Stimulated activated naive CD8-positive, alpha-beta T cell treated with anti-CD3 and anti-CD28 coated beads, Interleukin-15, Interleukin-2, amounts not matched to agents 100 U/mL and 50 U/mL, for 24 hours (primary cell): Measurements from ENCODE around the gene UTF1.
A peak's percentile ranks its signal among the peaks of the same experiment; 100 is the strongest.
"Not testable (repeated sequence)": the region's sequence is repeated elsewhere in the genome, so short reads cannot be mapped to it uniquely, and the experiment has no call there.

Experiments used
- ATAC-seq: fragments of 150-1000 bp; cut with Tn5 transposase; one replicate; pipeline ENCODE4 v1.10.0; 2021
- DNase-seq: peaks from one replicate; pipeline ENCODE4 v3.0.0; 2021

The UTF1 gene

DNA sequence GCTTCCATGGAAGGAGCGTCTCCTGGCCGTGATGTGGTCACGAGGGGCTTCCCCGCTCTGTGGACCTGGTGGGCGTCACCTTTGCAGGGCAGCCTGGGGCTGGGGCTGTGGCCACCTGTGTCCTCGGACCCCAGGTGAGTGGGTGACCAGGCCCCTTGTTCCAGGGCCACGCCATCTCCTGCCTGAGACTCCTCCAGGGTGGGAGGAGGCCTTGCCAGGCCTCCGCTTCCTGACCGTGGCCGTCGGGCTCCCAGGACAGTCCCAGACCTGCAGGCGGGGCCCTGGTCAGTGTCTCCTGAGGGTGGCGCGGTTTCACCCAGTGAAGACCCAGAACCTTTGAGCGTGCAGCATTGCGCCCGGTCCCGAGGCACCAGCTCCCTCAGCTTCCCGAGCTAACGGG lies 20.4 kb upstream of the UTF1 start:
- DNase-seq (no peak), ATAC-seq (no peak)

DNA sequence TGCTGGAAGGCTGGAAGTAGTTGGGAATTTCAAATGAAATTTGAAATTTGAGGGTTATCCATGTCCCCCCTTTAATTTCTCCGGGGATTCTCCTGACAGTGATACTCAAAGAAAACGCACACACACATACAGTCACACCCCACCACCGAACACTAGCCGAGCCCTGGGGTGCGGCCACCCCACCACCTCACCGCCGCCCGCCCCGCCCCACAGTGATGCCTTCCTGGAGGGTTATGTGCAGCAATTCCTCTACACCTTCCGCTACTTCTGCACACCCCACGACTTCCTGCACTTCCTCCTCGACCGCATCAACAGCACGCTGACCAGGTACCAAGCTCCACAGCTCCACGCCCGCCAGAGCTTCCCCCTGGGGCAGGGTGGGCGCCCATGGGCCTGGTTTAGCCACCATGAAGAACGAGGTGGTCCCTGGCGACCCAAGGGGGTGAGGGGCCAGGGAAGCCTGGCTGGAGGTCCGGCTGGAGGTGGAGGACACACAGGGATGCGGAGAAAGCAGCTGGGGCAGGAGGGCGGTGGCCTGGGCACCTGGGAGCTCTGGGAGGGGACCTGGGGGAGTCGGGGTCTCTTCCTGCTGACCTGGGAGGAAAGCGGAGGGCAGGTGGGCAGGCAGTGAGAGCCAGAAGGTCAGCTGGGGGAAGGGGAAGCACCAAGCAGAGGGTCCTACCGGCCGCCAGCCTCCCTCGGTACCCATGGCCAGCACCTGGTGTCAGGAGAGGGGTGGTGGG lies 19.4 kb upstream of the UTF1 start:
- no peak for ATAC-seq
- no peak for DNase-seq

DNA sequence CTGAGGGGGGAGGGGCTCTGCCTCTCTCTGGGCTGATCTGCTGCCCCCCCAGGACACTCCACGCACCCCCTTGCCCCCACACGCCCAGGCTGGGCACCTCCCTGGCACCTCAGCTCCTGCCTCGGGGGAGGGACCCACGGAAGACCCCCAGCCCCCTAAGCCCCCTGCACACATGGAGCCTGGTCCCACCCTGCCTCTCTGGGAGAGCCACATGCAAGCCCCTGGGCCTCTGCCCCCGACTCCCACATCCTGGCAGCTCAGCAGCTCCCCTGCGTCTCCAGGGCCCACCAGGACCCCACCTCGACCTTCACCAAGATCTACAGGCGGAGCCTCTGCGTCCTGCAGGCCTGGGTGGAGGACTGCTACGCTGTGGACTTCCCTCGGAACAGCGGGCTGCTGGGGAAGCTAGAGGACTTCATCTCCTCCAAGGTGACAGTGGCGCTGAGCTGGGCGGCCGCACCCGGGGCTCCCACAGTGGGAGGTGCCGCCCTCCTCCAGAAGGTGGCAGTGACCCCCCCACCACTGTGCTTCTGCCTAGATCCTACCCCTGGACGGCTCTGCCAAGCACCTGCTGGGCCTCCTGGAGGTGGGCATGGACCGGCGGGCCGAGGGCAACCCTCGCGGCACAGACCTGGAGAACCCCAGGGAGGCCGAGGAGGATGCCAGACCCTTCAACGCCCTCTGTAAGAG lies 18.7 kb upstream of the UTF1 start:
- ATAC-seq (no peak), DNase-seq (no peak)

DNA sequence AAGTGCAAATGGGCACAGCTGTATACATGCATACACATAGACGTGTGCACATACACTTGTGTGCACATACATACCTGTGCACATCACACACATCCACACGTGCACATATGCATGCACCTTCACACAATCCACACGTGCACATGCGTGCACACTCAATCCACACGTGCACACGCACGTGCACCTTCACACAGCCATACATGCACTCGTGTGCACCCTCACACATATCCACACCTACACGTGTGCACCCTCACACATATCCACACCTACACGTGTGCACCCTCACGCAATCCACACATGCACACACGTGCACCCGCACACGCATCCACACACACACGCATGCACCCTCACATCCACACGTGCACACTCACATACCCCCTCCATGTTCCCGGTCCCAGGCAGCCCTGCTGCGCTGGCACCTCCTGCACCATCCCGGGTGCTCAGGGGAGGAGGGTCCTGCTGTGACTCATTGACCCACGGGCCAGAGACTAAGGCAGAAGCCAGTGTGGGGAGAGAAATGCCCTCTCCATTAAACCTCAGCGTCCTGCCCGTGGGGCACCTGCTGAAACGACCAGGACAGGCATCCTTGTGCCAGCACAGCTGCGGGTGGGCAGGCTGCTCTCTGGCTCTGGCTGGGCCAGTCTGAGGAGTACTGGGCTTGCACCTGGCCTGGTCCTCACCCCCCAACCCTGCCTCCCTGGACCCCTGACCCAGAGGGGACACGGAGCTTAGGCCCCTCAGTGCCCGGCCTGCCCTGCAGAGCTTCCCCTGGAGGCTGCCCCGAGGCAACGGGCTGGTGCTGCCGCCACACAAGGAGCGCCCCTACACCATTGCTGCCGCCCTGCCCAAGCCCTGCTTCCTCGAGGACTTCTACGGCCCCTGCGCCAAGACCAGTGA lies 17.8 kb upstream of the UTF1 start:
- ATAC-seq (no peak), DNase-seq (no peak)

DNA sequence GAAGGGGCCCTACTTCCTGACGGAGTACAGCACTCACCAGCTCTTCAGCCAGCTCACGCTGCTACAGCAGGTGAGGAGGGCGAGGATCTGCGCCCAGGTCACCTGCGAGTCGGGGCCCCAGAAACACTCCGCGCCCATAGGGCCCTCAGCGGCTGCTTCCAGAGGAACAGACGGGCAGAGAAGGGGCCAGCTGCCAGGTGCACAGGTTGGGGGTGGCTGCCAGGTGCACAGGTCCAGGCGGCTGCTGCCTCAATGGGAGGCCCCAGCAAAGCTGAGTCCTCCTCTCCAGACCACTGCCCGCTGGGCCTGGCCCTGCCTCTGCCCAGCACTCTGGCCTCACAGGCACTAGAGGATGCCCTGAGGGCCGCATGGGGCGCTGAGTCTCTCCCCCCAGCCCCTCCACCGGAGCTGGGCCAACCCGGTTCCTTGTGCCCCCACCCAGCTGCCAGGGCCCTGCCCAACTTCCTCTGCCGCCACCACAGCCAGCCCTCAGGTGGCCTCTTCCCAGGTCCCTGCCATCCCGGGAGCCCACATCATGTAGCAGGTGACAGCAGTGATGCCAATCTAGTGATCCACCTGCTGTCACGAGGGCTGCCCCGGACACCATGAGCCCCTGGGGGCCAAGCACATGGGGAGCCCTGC lies 17.0 kb upstream of the UTF1 start:
- ATAC-seq (no peak), DNase-seq (no peak)

DNA sequence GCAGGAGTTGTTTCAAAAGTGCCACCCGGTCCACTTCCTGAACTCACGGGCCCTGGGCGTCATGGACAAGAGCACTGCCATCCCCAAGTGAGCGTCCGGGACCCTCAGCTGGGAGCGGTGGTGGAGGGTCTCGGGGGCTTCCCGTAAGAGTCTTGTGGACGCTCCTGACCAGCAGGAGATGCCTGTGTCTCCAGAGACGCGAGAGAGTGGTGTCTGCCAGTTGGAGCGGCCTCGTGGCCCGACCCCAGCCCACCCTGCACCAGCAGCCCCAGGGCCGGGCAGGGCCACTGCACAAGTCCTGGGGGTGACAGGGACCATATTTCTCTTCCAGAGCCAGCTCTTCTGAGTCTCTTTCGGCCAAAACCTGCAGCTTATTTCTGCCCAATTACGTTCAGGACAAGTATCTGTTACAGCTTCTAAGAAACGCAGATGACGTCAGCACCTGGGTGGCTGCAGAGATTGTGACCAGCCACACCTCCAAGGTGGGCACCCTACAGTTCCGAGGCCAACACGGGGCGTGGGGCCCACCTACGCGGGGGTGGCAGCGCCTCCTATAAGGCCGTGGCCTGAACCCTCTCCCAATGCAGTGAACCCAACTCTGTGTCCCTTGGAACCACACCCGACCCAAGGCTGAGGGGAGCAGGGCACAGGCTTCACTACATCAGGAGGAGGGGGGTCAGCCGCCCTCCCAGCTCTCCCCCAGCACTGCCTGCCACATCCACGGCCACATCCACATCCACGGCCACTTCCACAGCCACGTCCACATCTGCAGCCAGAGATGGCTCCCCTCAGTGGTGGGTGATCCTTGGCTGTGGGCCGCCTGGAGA lies 16.2 kb upstream of the UTF1 start:
- DNase-seq (no peak), ATAC-seq (no peak)

DNA sequence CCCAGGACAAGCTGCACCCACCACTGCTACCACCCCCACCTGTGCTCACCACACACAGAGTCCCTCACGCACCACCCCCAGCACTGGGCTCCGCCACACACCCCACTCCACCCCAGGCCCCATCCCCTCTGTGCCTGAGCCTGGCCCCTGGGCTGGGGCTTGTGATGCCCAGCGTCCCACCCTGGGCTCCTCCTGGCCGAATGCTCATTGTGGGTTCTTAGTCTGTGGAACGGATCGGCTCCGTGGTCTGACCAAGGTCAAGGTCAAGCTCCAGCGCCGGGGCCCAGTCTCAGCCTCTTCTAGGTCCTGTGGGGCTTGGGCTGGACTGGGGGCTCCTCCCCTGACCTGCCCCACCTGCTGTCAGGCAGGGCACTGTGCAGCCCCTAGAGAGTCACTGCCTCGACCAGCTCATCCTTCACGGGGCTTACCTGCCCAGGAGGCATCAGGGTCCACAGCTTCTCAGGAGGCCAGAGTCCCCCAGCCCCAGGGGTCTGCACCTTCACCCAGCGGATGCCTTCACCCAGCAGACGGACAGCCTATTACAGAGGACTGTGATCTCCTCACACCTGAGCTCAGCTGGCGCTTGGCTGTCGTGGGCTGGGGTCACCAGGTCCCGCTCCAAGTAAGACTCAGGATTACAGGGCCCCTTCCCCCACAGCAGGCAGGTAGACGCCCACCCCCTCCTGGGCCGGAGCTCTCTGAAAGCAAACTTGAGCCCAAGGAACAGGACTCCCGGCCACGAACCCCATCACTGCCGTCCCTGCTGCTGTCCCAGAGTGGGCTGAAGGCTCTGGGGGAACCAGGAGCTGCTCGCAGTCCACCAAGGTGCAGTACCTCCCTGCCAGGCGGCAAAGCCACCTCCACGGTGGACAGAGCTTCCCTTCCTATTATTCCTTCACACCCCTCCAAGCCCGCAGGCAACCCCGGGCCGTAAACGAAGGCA lies 15.3 kb upstream of the UTF1 start:
- DNase-seq = no peak
- no peak for ATAC-seq

DNA sequence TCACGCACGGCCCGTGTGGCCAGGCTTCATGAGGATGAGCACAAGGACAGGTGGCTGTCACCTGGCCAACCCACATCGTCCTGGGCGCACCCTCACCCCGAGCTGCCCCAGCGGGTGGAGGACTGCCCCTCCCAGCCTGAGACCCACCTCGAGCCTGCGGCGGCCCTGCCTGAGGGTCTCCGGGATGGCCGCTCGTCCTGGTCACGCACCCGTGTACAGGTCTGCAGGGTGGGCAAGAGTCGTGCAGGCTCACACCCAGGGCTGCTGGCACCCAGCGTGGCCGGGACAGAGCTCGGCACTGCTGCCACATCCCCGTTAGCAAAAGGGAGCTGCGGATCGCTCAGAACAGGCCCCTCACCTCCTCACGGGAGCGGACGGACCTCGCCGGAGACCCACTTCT lies 14.4 kb upstream of the UTF1 start:
- DNase-seq (no peak), ATAC-seq (no peak)

DNA sequence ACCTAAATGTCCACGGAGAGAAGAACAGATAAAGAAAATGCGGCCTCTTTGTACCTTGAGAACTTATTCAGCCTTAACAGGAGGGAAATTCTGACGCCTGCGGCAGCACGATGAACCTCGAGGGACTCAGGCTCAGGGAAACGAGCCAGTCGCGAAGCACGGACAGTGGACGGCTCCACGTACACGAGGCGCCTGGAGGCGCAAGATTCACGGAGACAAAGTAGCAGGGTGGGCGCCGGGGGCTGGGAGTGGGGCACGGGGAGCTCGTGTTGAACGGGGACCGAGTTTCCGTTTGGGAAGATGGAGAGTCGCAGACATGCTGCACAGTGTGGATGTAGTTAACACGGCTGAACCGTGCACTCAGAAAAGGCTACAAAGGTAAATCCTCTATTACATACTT lies 13.2 kb upstream of the UTF1 start:
- DNase-seq (no peak), ATAC-seq (no peak)

DNA sequence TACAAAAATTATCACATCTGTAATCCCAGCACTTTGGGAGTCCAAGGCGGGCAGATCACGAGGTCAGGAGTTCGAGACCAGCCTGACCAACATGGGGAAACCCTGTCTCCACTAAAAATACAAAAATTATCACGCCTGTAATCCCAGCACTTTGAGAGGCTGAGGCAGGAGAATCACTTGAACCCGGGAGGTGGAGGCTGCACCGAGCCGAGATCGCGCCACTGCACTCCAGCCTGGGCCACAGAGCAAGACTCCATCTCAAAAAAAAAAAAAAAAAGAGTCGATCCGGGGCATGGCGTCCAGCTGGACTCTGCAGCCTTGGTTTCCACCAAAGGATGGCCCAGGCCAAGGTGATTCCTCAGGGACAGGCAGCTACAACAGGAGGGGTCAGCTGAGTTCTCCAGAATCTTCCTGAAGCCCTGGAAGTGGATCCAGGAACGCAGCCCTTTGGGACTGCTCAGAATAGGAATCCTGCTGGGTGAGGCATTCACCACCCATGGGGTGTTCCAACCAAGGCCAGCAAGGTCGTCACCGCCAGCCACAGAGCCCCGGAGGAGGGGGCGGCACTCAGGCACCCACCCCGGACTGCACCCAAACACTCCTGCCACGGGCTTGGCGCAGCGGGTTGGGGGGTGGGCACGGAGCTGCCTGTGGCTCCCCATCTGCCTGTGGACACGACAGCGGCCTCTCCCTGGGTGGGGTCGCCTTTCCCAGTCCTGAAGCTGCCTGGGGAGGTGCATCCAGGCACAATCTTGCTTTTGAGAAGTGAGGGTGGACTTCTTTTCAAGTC lies 12.0 kb upstream of the UTF1 start:
- ATAC-seq = no peak
- no peak for DNase-seq

DNA sequence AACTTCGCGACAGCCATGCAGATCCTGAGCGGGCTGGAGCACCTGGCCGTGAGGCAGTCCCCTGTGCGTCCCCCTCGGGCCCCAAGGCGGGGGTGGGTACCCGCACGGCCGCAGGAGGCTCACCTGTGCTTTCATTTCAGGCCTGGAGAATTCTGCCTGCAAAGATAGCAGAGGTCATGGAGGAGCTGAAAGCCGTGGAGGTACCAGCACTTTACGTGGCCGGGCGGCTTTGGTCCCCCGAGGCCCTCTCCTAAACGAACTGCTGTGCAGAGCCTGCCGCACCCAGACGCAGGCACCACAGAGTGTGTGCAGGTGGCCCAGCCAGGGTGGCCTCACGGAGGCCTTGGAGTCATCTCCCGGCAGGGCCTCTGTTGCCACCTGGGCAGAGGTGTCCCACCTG lies 11.1 kb upstream of the UTF1 start:
- no peak for ATAC-seq
- DNase-seq = no peak

DNA sequence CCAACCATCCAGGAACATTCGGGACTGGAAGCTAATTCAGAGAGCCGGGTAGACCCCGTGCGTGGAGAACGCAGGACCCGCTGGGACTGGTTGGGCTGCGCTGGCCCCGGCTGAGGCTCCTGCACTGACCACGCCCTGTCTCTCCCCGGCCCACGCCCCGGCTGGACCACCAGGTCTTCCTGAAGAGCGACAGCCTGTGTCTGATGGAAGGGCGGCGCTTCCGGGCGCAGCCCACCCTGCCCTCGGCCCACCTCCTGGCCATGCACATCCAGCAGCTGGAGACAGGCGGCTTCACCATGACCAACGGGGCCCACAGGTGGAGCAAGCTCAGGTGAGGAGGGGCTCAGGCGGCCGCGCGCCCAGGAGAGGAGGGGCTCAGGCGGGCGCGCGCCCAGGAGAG lies 10.2 kb upstream of the UTF1 start:
- DNase-seq (no peak), ATAC-seq (no peak)

DNA sequence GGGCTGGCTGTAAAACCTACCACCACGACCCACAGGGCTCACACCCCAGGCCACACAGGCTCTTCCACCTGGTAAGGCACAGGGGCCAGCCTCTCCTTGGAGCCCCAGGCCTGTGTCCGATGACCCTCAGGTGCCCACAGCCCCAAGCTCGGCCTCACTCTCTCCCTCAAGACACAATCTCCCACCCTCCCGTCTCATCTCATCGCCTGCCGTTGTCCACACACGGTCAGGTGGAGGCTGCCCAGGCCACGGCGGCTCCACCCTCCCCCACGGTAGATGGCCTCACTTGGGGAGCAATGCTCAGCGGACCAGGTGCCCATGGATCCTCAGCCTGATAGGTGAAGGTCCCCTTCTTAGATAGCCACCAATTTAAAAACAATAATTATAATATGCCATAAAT lies 8.7 kb upstream of the UTF1 start:
- no peak for ATAC-seq
- no peak for DNase-seq

DNA sequence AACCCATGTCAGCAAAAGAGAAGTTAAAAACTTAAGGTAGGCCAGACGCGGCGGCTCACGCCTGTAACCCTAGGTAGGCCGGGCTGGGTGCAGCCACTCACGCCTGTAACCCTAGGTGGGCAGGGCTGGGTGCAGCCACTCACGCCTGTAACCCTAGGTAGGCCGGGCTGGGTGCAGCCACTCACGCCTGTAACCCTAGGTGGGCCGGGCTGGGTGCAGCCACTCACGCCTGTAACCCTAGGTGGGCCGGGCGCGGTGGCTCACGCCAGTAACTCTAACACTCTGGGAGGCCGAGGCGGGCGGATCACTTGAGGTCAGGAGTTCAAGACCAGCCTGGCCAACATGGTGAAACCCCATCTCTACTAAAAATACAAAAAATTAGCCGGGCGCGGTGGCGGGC lies 8.3 kb upstream of the UTF1 start:
- ATAC-seq, DNase-seq: not testable (repeated sequence)

DNA sequence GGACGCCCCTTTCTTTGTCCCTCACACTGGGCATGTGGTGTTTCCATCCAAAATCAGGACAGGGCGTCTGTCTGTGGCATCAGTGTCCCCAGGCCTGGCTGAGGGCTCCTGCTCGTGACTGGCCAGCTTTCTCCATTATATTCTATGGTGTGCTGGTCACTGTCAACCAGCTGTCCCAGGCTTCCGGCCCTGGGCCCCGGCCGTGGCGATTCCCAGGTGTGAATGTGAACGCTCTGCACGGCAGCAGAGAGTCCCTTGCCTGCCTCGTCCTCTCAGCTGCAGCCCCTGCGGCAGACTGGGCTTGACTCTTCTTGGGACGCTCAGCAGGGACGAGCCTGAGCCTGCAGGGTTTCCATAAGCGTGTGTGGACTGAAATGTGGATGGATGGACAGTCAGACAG lies 5.9 kb upstream of the UTF1 start:
- no peak for DNase-seq
- no peak for ATAC-seq

DNA sequence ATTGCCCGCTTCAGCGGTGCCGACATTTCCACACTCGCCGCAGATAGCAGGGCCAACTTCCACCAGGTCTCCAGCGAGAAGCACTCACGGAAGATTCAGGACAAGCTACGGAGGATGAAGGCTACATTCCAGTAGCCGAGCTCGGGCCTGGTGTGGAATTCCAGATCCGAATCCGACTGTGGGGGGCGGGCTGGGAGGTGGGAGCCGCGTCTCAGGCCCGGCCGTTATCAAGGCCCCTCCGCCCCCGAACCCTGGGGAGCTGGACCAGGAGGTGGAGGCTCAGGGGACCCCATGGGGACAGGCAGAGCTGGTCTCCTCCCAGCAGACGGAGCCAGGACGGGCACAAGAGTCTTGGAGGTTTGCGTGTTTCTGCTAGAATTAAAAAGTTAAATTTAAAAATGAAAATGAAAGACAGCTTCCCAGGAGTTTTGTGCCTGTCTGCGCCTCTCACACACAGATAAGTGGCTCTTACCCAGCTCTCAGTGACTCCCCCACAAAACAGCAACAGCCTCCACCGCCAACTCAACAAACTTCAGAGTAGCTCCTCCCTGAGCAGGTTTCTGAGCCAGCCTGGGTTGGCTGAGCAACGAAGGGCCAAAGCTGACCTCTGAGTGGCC lies 5.2 kb upstream of the UTF1 start:
- DNase-seq (no peak), ATAC-seq (no peak)

DNA sequence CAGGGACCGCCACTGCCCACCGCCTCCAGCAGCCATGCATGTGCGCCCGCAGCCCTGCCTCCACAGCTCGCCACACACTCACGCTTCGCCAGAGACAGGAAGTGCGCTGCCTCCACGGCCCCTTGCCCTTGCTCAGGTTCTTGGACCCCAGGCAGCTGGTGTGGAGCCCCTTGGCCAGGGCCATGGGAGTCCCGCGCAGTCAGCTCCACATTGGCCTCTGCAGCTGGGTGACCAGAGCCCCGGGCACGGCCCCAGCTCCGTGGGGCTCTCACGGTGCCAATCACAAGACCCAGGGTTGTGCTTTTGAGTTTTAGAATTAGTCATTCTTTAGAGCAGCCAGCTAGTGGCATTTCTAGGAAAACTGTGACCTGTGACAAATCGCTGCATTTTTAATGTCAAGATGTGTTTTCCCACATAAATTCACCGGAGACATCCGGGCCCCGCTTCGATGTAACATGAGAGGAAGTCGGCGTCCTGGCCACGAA lies 4.3 kb upstream of the UTF1 start:
- DNase-seq (peak; percentile 32), ATAC-seq (peak; percentile 61)

DNA sequence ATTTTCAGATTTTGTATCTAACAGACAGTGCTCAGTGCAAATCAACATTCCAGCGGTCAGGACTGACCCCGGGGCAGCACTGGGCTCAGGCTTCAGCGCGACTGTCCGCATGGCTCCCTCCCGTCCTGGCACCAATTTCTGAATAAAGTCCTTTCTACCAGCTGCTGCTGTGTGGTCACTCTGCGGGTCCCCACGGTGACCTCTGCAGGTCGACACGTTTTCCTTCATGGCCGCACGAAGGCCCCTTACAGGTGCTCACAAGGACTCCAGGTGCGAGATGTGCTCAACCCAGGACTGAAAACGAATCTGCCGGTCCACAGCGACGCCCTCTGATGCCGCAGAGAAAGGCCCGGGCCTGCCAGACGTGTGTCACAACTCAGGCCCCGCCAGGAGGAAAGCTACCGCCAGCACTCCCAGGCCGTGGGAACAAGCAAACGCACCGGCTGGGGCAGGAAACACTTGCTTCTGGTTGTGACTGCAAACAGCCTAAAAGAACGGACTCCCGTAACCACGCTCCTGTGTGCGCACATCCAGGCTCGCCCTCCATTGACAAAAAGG lies 3.7 kb upstream of the UTF1 start:
- DNase-seq = no peak

DNA sequence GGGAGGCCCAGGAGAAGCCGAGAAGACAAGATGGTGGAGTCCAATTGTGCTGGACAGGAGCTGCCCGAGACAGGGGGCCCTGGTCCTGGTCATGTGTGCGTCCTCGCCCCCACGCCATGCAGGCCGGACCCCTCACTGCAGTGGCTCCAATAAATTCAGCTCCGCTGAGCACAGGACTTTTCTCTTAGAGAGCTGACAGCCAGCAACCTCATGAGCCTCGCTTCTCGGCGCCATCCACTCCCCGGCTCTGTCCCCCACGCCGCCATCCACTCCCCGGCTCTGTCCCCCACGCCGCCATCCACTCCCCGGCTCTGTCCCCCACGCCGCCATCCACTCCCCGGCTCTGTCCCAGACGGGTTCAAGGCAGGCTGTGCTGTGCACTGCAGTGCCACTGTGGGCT lies 2.8 kb upstream of the UTF1 start:
- DNase-seq (no peak), ATAC-seq (no peak)

More for the DNA sequence above, 3.7 kb upstream of the UTF1 start:
- ATAC-seq = peak; percentile 51
